ENCODE results near the gene CASP1. TPM values are rescaled to one million over a fixed set of nuclear protein-coding genes. Genes with fewer than 3 reads are reported as not detected.

Gene CASP1
- total RNA-seq, 2 donors from 2014 or later, result 3.5 to 20.1 TPM

DNA sequence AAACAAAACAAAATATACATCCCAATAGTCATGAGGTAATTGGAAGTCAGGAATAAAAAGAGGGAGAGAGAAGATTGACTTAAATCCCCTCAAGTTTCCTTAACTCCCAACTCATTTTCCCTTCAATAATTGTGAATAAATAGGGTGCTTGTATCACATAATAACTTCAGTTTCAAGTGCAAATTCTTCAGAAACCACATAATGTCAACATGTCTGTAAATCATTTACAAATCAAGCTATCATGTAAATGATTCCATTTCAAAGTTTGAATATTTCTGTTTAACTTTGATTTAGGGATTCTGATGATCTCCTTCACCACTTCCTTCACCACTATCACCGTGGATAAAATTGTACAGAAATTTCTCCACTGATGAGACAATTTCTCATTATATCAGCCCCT, 35.2 kb downstream of the CASP1 start:
- intact Hi-C loops (cut with DNase I), result no loop called here
- Histone ChIP-seq H3K36me3 (no peaks in the 10 kb centered on the region), H3K4me1 (replicated peaks) (no peaks in the 10 kb centered on the region), H3K9me3 (no peaks in the 10 kb centered on the region), H3K27ac (no peak overlapping the region), H3K4me3 (no peak overlapping the region), H3K27me3 (replicated peaks; ENCODE audit: insufficient read depth) (no peaks in the 10 kb centered on the region)
- 85% methylated on average over 1 of the region's 1 CpG for WGBS
- no peak for DNase-seq (ENCODE audit: low spot score)
- TF ChIP-seq CTCF (IDR thresholded peaks at IDR 0.05) (no peak), POLR2A (IDR thresholded peaks at IDR 0.05) (no peak), POLR2AphosphoS5 (IDR thresholded peaks at IDR 0.05) (no peak)

GRCh38 chr11:104997288-104997687, 37.7 kb downstream of the CASP1 start:
- intact Hi-C loops (cut with DNase I), result no loop called here
- no peaks in the 10 kb centered on the region for H3K4me1 ChIP-seq (replicated peaks)
- no peaks in the 10 kb centered on the region for H3K36me3 ChIP-seq
- no peak overlapping the region for H3K4me3 ChIP-seq
- no peaks in the 10 kb centered on the region for H3K27me3 ChIP-seq (replicated peaks; ENCODE audit: insufficient read depth)
- 83% methylated on average over 6 of the region's 6 CpGs for WGBS
- no peak overlapping the region for H3K27ac ChIP-seq
- no peak for DNase-seq (ENCODE audit: low spot score)
- TF ChIP-seq CTCF (IDR thresholded peaks at IDR 0.05) (no peak), POLR2A (IDR thresholded peaks at IDR 0.05) (no peak), POLR2AphosphoS5 (IDR thresholded peaks at IDR 0.05) (no peak)
- H3K9me3 ChIP-seq, result no peaks in the 10 kb centered on the region

GRCh38 chr11:104995001-104995408, 39.9 kb downstream of the CASP1 start:
- no peaks in the 10 kb centered on the region for H3K9me3 ChIP-seq
- H3K4me1 ChIP-seq (replicated peaks), result no peaks in the 10 kb centered on the region
- H3K27ac ChIP-seq, result no peak overlapping the region
- no peaks in the 10 kb centered on the region for H3K36me3 ChIP-seq
- no peaks in the 10 kb centered on the region for H3K27me3 ChIP-seq (replicated peaks; ENCODE audit: insufficient read depth)
- intact Hi-C loops (cut with DNase I), result no loop called here
- no peak for DNase-seq (ENCODE audit: low spot score)
- 56% methylated on average over 2 of the region's 2 CpGs for WGBS
- no peak for TF ChIP-seq POLR2AphosphoS5 (IDR thresholded peaks at IDR 0.05)
- TF ChIP-seq CTCF (IDR thresholded peaks at IDR 0.05), result no peak
- TF ChIP-seq POLR2A (IDR thresholded peaks at IDR 0.05), result no peak
- no peak overlapping the region for H3K4me3 ChIP-seq

DNA sequence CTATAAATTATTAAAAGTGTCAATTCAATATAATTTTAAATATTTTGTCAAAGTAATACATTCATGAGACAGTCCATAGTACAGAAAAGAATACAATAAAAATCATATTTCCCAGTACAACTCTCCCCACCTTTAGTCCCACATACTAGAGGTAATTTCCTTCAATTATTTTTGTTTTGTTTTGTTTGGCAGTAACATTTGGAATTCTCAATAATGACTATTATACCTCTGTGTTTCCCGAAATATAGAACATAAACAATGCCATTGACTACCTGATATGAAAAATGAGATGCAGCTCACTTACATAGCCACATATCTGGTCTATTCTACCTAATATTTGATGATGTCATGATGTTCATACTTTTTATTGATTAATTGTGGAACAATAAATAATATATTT, 42.2 kb downstream of the CASP1 start:
- no peaks in the 10 kb centered on the region for H3K9me3 ChIP-seq
- no peak overlapping the region for H3K27ac ChIP-seq
- no peaks in the 10 kb centered on the region for H3K4me1 ChIP-seq (replicated peaks)
- no peak overlapping the region for H3K4me3 ChIP-seq
- TF ChIP-seq POLR2A (IDR thresholded peaks at IDR 0.05) (no peak), CTCF (IDR thresholded peaks at IDR 0.05) (no peak), POLR2AphosphoS5 (IDR thresholded peaks at IDR 0.05) (no peak)
- 78% methylated on average over 1 of the region's 1 CpG for WGBS
- intact Hi-C loops (cut with DNase I), result no loop called here
- H3K27me3 ChIP-seq (replicated peaks; ENCODE audit: insufficient read depth), result no peaks in the 10 kb centered on the region
- H3K36me3 ChIP-seq, result no peaks in the 10 kb centered on the region
- DNase-seq (ENCODE audit: low spot score), result no peak

DNA sequence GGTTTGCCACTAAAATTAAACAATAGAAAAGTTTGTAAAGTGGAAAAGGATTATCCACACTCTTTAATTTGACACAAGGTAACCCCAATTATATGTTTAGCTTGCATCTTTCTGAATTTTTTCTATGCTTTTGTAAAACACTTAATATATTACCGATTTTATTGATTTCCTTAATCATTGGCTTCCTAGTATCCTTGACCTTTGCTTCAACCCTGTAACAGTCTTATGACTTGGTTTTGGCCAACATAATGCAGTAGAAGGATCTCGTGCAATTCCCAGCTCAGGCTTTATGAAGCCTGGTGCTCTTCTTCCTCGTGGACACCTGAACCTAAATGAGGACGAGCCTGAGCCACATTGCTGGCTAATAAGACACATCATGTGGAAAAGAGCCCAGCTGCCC, 43.0 kb downstream of the CASP1 start:
- Histone ChIP-seq H3K4me1 (replicated peaks) (no peaks in the 10 kb centered on the region), H3K4me3 (no peak overlapping the region), H3K27ac (no peak overlapping the region), H3K9me3 (no peaks in the 10 kb centered on the region), H3K36me3 (no peaks in the 10 kb centered on the region), H3K27me3 (replicated peaks; ENCODE audit: insufficient read depth) (no peaks in the 10 kb centered on the region)
- no peak for TF ChIP-seq CTCF (IDR thresholded peaks at IDR 0.05)
- no peak for TF ChIP-seq POLR2A (IDR thresholded peaks at IDR 0.05)
- DNase-seq (ENCODE audit: low spot score), result no peak
- intact Hi-C loops (cut with DNase I), result no loop called here
- WGBS, result 86% methylated on average over 4 of the region's 4 CpGs

All from prostate gland (tissue), 2 donors.